Measurements from ENCODE around the gene DYSF. TPM values are rescaled to one million over a fixed set of nuclear protein-coding genes. Genes with fewer than 3 reads are reported as not detected.
A peak's percentile ranks its signal among the peaks of the same experiment; 100 is the strongest.

Gene DYSF
- polyA plus RNA-seq, 1 of the 3 experiments (the other 2 are of a cell fraction), result 0.10 TPM

GRCh38 chr2:71544919-71545571 lies 91.7 kb downstream of the DYSF start:
- Histone ChIP-seq H3K9ac (no peak overlapping the region), H3K4me2 (peak overlapping the region; percentile 49; the same call in 1 of the 2 replicates), H3K9me3 (no peaks in the 10 kb centered on the region), H4K20me1 (ENCODE audit: insufficient read depth) (no peaks in the 10 kb centered on the region), H3K4me3 (ENCODE audit: low read depth in 2 of 2, low read length in 1 of 2) (peak overlapping the region; percentile 12 to 19; a peak in 1 of 4 replicates), H3F3A (replicated peaks; ENCODE audit: insufficient read depth) (no peaks in the 10 kb centered on the region), H3K4me1 (ENCODE audit: control insufficient read depth in 1 of 2, insufficient read depth in 2 of 2, low read depth in 1 of 2, low read length in 1 of 2) (no peaks in the 10 kb centered on the region; a peak in 1 of 4 replicates), H2AFZ (ENCODE audit: low read depth) (no peak overlapping the region), H3K36me3 (replicated peaks in 1 of 2; ENCODE audit: control insufficient read depth in 1 of 2, insufficient read depth in 2 of 2, low read length in 1 of 2) (no peaks in the 10 kb centered on the region), H3K79me2 (ENCODE audit: insufficient read depth) (no peaks in the 10 kb centered on the region), H3K27ac (ENCODE audit: low read depth in 2 of 2, low read length in 1 of 2) (no peak overlapping the region), H3K27me3 (ENCODE audit: insufficient read depth) (no peaks in the 10 kb centered on the region; the same call in 1 of the 2 replicates), H3K9me2 (no peaks in the 10 kb centered on the region)
- WGBS (ENCODE audit: low lambda C conversion rate), result 36% methylated on average over 9 of the region's 9 CpGs
- ChIA-PET CTCF (interaction anchor here (0.8 to 6.3 kb wide), 28 partner anchors 9 to 1317 kb away, joined by 3 to 70 read pairs (median 4); partner anchors contain the start of gene CYP26B1), POLR2A (no interaction called here)
- no peak for DNase-seq
- TF ChIP-seq, protein P1, sequence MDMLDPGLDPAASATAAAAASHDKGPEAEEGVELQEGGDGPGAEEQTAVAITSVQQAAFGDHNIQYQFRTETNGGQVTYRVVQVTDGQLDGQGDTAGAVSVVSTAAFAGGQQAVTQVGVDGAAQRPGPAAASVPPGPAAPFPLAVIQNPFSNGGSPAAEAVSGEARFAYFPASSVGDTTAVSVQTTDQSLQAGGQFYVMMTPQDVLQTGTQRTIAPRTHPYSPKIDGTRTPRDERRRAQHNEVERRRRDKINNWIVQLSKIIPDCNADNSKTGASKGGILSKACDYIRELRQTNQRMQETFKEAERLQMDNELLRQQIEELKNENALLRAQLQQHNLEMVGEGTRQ (IDR thresholded peaks at IDR 0.05; ENCODE audit: borderline replicate concordance, low read depth, low read length), result no peak
- peak; percentile 52 for TF ChIP-seq GABPA (IDR thresholded peaks at IDR 0.05; ENCODE audit: low read depth)
- TF ChIP-seq POLR2AphosphoS5 (IDR thresholded peaks at IDR 0.05; ENCODE audit: low read depth, low read length), result no peak
- TF ChIP-seq EP300 (IDR thresholded peaks at IDR 0.05; ENCODE audit: borderline replicate concordance in 1 of 2, low read depth in 1 of 2, low read length in 1 of 2), result no peak
- TF ChIP-seq FOXJ3 (CRISPR knock-in tag; IDR thresholded peaks at IDR 0.05), result no peak

DNA sequence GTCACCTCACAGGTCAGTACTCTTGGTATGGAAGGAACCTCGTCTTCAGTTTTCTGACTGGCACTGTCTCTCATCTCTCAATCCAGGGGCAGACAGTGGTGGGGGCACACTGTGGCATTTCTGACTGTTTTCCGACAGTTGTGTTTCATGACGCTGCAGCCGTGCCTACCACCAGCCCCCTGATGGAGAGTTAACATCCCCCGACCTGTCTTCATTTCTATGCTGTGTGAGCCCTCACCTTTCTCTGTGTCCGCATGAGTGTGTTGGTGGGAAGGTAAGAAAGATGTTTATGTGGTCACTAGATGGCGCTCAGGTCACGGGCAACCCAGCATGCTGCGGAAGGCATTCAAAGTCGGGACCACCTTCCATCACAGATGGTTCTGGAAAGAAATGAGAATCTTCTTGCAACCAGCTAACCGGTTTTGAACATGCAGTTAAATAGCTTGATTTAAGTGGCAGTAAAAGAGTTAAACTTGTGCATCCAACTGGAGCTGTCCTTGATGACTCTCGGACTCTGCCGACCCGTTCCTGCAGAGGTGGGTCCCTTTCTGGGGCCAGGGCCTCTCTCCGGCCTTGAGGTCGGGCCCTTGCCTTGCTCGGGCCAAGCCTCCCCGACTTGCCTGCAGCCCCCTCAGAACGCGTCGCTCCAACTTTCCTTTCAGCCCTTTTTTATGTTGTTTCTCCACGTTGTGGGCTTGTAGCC lies 92.4 kb downstream of the DYSF start:
- H3K4me2 ChIP-seq, result peak overlapping the region; percentile 49; the same call in 1 of the 2 replicates
- no peaks in the 10 kb centered on the region for H3F3A ChIP-seq (replicated peaks; ENCODE audit: insufficient read depth)
- no peaks in the 10 kb centered on the region for H3K9me2 ChIP-seq
- ChIA-PET POLR2A (no interaction called here), CTCF (interaction anchor here (0.6 to 6.3 kb wide), 45 partner anchors 9 to 1342 kb away, joined by 3 to 70 read pairs (median 3); partner anchors contain the start of genes CYP26B1 and SPR)
- H3K4me1 ChIP-seq (ENCODE audit: control insufficient read depth in 1 of 2, insufficient read depth in 2 of 2, low read depth in 1 of 2, low read length in 1 of 2), result no peaks in the 10 kb centered on the region; a peak in 1 of 4 replicates
- WGBS (ENCODE audit: low lambda C conversion rate), result 29% methylated on average over 20 of the region's 22 CpGs
- DNase-seq, result peak; percentile 82
- H3K9me3 ChIP-seq, result no peaks in the 10 kb centered on the region
- no peaks in the 10 kb centered on the region for H3K36me3 ChIP-seq (replicated peaks in 1 of 2; ENCODE audit: control insufficient read depth in 1 of 2, insufficient read depth in 2 of 2, low read length in 1 of 2)
- H3K27ac ChIP-seq (ENCODE audit: low read depth in 2 of 2, low read length in 1 of 2), result no peak overlapping the region
- H3K27me3 ChIP-seq (ENCODE audit: insufficient read depth), result no peaks in the 10 kb centered on the region; the same call in 1 of the 2 replicates
- no peak overlapping the region for H2AFZ ChIP-seq (ENCODE audit: low read depth)
- H3K79me2 ChIP-seq (ENCODE audit: insufficient read depth), result no peaks in the 10 kb centered on the region
- H3K9ac ChIP-seq, result no peak overlapping the region
- peak overlapping the region; percentile 12 to 19; a peak in 2 of 4 replicates for H3K4me3 ChIP-seq (ENCODE audit: low read depth in 2 of 2, low read length in 1 of 2)
- H4K20me1 ChIP-seq (ENCODE audit: insufficient read depth), result no peaks in the 10 kb centered on the region
- TF ChIP-seq FOSL2 (IDR thresholded peaks at IDR 0.05; ENCODE audit: borderline replicate concordance, low read depth) (no peak), EP300 (IDR thresholded peaks at IDR 0.05; ENCODE audit: borderline replicate concordance in 1 of 2, low read depth in 1 of 2, low read length in 1 of 2) (no peak), ELF1 (IDR thresholded peaks at IDR 0.05) (no peak), RCOR1 (IDR thresholded peaks at IDR 0.05; ENCODE audit: low read length) (no peak), TCF12 (IDR thresholded peaks at IDR 0.05) (no peak), EZH2phosphoT487 (IDR thresholded peaks at IDR 0.05; ENCODE audit: borderline replicate concordance, low read depth) (no peak), RXRA (IDR thresholded peaks at IDR 0.05; ENCODE audit: borderline replicate concordance, low read depth) (no peak), CHD2 (IDR thresholded peaks at IDR 0.05; ENCODE audit: low read length, partially characterized antibody) (peak; percentile 21), SIN3A (IDR thresholded peaks at IDR 0.05; ENCODE audit: borderline replicate concordance, low read depth, low read length) (no peak), MAX (IDR thresholded peaks at IDR 0.05; ENCODE audit: low read depth) (no peak), TAF1 (IDR thresholded peaks at IDR 0.05; ENCODE audit: borderline replicate concordance, low read depth, low read length) (no peak), GATA2 (CRISPR knock-in tag; IDR thresholded peaks at IDR 0.05) (no peak), NRF1 (IDR thresholded peaks at IDR 0.05; ENCODE audit: low read depth, low read length) (no peak), JUND (IDR thresholded peaks at IDR 0.05) (no peak), MEF2A (IDR thresholded peaks at IDR 0.05; ENCODE audit: borderline replicate concordance, low read depth) (no peak), RFX5 (IDR thresholded peaks at IDR 0.05; ENCODE audit: low read length) (no peak), MXI1 (IDR thresholded peaks at IDR 0.05; ENCODE audit: low read depth, low read length) (no peak), SMC3 (IDR thresholded peaks at IDR 0.05; ENCODE audit: low read depth, low read length) (peak; percentile 72)
- TF ChIP-seq, protein P2, sequence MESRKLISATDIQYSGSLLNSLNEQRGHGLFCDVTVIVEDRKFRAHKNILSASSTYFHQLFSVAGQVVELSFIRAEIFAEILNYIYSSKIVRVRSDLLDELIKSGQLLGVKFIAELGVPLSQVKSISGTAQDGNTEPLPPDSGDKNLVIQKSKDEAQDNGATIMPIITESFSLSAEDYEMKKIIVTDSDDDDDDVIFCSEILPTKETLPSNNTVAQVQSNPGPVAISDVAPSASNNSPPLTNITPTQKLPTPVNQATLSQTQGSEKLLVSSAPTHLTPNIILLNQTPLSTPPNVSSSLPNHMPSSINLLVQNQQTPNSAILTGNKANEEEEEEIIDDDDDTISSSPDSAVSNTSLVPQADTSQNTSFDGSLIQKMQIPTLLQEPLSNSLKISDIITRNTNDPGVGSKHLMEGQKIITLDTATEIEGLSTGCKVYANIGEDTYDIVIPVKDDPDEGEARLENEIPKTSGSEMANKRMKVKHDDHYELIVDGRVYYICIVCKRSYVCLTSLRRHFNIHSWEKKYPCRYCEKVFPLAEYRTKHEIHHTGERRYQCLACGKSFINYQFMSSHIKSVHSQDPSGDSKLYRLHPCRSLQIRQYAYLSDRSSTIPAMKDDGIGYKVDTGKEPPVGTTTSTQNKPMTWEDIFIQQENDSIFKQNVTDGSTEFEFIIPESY (IDR thresholded peaks at IDR 0.05; ENCODE audit: borderline replicate concordance, low read depth), result no peak
- TF ChIP-seq, protein P3, sequence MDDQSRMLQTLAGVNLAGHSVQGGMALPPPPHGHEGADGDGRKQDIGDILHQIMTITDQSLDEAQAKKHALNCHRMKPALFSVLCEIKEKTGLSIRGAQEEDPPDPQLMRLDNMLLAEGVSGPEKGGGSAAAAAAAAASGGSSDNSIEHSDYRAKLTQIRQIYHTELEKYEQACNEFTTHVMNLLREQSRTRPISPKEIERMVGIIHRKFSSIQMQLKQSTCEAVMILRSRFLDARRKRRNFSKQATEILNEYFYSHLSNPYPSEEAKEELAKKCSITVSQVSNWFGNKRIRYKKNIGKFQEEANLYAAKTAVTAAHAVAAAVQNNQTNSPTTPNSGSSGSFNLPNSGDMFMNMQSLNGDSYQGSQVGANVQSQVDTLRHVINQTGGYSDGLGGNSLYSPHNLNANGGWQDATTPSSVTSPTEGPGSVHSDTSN (IDR thresholded peaks at IDR 0.05), result no peak
